ENCODE results near the gene SPATA19.

Gene SPATA19

GRCh38 chr11:133840479-133840941, 4.8 kb downstream of the SPATA19 start:
- TF ChIP-seq ZNF341 (tag by site-specific recombination; IDR thresholded peaks at IDR 0.05; ENCODE audit: low read depth), result no peak
- TF ChIP-seq WT1 (tag by site-specific recombination; IDR thresholded peaks at IDR 0.05), result no peak
- TF ChIP-seq ZNF416 (tag by site-specific recombination; IDR thresholded peaks at IDR 0.05), result no peak
- TF ChIP-seq ZNF843 (tag by site-specific recombination; IDR thresholded peaks at IDR 0.05), result no peak
- TF ChIP-seq ZBTB44 (tag by site-specific recombination; IDR thresholded peaks at IDR 0.05), result no peak
- no peak for TF ChIP-seq EGR2 (tag by site-specific recombination; IDR thresholded peaks at IDR 0.05; ENCODE audit: low read depth)
- no peak for TF ChIP-seq ZNF280D (tag by site-specific recombination; IDR thresholded peaks at IDR 0.05)
- no peak for TF ChIP-seq ZNF26 (tag by site-specific recombination; IDR thresholded peaks at IDR 0.05)
- TF ChIP-seq ZNF274 (IDR thresholded peaks at IDR 0.05; ENCODE audit: low read length), result no peak
- no peak for TF ChIP-seq ZNF274 (tag by site-specific recombination; IDR thresholded peaks at IDR 0.05; ENCODE audit: borderline replicate concordance)
- TF ChIP-seq ZNF701 (tag by site-specific recombination; IDR thresholded peaks at IDR 0.05), result no peak
- TF ChIP-seq ZNF76 (tag by site-specific recombination; IDR thresholded peaks at IDR 0.05; ENCODE audit: borderline replicate concordance, low read depth), result no peak
- no peak for TF ChIP-seq ZNF514 (tag by site-specific recombination; IDR thresholded peaks at IDR 0.05)
- TF ChIP-seq ZNF362 (tag by site-specific recombination; IDR thresholded peaks at IDR 0.05), result no peak
- TF ChIP-seq ZNF16 (tag by site-specific recombination; IDR thresholded peaks at IDR 0.05; ENCODE audit: low read depth), result no peak
- Histone ChIP-seq H3K36me3 (ENCODE audit: control insufficient read depth in 2 of 2, insufficient read depth in 1 of 2, low read length in 2 of 2) (no peaks in the 10 kb centered on the region), H3K4me3 (ENCODE audit: low read depth, low read length) (no peak overlapping the region), H3K4me1 (ENCODE audit: control insufficient read depth, insufficient read depth, low read length) (no peaks in the 10 kb centered on the region), H3K9me3 (ENCODE audit: control insufficient read depth, insufficient read depth, low read depth, low read length) (no peaks in the 10 kb centered on the region), H3K27ac (ENCODE audit: extremely low read depth, low read depth, low read length) (no peak overlapping the region)
- ChIA-PET CTCF (interaction anchor here (0.6 kb wide), 1 partner anchor 763 kb away, joined by 3 read pairs; no protein-coding TSS in a partner anchor), POLR2A (no interaction called here)

DNA sequence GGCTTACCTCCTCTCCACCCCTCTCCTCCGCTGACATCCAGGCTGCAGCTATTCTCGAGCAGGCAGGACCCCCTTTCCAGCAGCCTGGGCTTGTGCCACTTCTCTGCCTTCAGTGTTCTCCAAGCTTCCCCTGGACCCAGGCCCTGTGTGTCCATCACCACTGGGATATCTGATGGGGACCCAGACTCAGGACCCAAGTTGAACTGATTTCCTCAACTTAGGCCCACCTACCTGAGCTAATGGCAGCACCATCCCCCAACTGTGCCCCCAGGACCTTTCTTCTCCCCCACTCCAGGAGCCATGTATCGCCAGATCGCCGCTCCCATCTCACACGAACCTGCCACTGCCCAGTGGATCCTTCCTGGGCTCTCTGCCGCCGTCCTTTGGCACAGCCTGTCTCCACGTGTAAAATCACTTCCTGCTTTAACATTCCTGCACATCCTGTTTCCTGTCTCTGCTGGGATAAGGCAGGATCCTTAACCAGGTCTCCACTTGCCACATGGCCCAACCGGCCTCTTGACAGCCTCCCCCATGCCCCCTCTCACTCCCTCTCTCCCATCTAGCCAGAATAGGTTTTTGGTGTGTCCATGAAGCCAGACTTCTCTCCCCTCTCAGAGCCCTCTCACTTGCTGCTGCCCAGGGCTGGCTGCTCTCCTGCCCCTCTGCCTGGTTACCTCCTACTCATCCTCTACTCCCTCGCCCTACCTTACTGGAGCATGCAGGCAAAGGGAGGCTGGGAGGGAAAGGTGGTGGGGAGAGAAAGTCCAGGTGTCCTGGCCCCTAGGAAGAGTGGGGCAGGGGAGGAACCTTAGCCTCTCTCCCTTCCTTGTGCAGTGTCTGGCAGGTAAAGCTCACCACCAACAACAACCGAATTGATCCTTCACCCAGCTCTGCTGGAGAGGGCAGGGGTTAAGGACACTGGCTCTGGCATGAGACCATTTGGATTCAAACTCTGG, 9.4 kb downstream of the SPATA19 start:
- Histone ChIP-seq H3K9me3 (ENCODE audit: control insufficient read depth, insufficient read depth, low read depth, low read length) (no peaks in the 10 kb centered on the region), H3K36me3 (ENCODE audit: control insufficient read depth in 2 of 2, insufficient read depth in 1 of 2, low read length in 2 of 2) (no peaks in the 10 kb centered on the region), H3K27ac (ENCODE audit: extremely low read depth, low read depth, low read length) (no peak overlapping the region), H3K4me3 (ENCODE audit: low read depth, low read length) (no peak overlapping the region), H3K4me1 (ENCODE audit: control insufficient read depth, insufficient read depth, low read length) (no peaks in the 10 kb centered on the region)
- TF ChIP-seq ZNF558 (tag by site-specific recombination; IDR thresholded peaks at IDR 0.05) (no peak), ZNF621 (tag by site-specific recombination; IDR thresholded peaks at IDR 0.05) (no peak)
- ChIA-PET CTCF (interaction anchor here (0.6 to 4.8 kb wide), 15 partner anchors 9 to 1650 kb away, joined by 3 to 79 read pairs (median 4); no protein-coding TSS in a partner anchor), POLR2A (no interaction called here)

Data from HEK293 (cell line).